Fibroblast of pulmonary artery (primary cell): ENCODE results near the gene CCDC171.

Experiments used
- DNase-seq: peaks from one replicate; pipeline ENCODE4 v3.0.0-alpha.2; 2010; ENCODE audit warnings: low read depth
- H3K4me3 ChIP-seq: replicated peaks from 2 replicates; pipeline ENCODE4 v1.5.1; 2011; ENCODE audit warnings: low read depth, mild to moderate bottlenecking, control low read depth, low read length, moderate library complexity
- TF ChIP-seq, protein P1 (sequence below): IDR thresholded peaks from 2 replicates; pipeline ENCODE4 v1.5.1; 2011; ENCODE audit warnings: mild to moderate bottlenecking, control low read depth, low read length, inconsistent platforms; ENCODE audit errors: missing control alignments

The CCDC171 gene

DNA sequence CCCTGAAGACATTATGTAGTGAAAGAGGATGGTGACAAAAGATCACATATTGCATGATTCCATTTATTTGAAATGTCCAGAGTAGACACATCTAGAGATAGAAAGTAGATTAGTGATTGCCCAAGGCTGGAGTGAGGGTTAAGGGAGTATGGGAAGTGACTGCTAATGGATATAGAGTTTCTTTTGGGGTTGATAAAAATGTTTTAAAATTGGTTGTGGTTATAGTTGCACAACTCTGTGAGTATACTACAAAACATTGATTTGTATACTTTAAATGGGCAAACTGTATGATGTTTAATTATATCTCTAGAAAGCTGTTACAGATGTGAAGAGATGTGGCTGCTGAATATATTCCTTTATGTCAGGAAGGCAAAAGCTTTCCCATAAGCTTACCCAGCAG is 202.8 kb downstream of the CCDC171 start:
- no peak overlapping the region for H3K4me3 ChIP-seq
- TF ChIP-seq, protein P1, sequence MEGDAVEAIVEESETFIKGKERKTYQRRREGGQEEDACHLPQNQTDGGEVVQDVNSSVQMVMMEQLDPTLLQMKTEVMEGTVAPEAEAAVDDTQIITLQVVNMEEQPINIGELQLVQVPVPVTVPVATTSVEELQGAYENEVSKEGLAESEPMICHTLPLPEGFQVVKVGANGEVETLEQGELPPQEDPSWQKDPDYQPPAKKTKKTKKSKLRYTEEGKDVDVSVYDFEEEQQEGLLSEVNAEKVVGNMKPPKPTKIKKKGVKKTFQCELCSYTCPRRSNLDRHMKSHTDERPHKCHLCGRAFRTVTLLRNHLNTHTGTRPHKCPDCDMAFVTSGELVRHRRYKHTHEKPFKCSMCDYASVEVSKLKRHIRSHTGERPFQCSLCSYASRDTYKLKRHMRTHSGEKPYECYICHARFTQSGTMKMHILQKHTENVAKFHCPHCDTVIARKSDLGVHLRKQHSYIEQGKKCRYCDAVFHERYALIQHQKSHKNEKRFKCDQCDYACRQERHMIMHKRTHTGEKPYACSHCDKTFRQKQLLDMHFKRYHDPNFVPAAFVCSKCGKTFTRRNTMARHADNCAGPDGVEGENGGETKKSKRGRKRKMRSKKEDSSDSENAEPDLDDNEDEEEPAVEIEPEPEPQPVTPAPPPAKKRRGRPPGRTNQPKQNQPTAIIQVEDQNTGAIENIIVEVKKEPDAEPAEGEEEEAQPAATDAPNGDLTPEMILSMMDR: no peak
- DNase-seq: no peak

DNA sequence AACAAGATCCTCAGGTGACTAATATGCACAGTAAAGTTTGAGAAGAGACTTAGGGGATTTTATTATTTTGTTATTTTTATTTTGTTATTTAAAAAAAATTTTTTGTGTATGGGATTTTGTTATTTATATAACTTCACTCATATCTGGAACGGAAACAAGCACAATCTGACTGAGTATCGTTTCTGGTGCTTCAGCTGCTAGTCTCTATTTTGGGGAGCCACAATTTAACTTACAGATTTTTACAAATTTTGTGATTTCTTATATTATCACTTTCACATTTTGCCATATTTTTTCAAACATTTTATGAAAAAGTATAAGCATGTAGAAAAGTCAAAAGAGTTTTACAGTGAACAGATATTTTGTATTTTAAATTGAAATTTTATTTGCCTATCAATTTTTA is 208.7 kb downstream of the CCDC171 start:
- no peak overlapping the region for H3K4me3 ChIP-seq
- no peak for DNase-seq
- TF ChIP-seq, protein P1: no peak

DNA sequence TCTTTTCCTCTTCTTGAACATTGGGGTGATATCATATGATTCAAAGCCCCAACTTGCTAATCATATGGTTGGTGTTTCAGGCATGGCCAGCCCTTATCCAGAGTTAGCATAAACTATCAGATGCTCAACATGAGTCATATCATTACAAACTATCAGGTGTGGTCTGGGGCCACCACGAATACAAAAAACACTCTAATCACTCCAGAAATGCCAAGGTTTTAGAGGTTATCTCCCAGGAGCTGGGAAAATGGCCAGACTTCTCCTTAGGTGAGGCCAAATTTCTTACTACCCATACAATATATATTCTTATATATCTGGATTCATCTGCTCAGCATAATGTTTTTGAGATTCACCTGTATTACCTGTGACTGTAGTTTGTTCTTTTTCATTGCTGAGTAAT is 210.5 kb downstream of the CCDC171 start:
- H3K4me3 ChIP-seq: no peak overlapping the region
- no peak for DNase-seq
- TF ChIP-seq, protein P1: no peak

DNA sequence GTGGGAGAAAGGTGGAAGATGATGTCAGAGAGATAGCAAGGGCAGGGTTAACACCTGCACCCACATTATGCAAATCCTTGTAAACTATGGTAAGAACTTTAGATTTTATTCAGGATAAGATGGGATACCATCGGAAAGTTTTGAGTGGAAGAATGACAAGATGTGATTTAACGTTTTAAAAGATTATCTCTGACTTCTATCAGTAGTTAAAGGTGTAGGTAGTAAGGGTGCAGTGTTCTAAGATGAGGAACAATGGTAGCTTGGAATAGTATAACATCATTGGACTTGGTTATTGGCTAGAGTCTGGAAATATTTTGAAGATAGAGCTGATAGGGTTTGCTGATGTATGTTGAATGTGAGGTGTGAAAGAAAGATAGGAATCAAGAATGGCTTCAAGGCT is 211.3 kb downstream of the CCDC171 start:
- TF ChIP-seq, protein P1: no peak
- no peak overlapping the region for H3K4me3 ChIP-seq
- DNase-seq: no peak

- TF ChIP-seq, protein P1: no peak
- DNase-seq: no peak
Observed at GRCh38 chr9:15769547-15769946, 216.7 kb downstream of the CCDC171 start.

DNA sequence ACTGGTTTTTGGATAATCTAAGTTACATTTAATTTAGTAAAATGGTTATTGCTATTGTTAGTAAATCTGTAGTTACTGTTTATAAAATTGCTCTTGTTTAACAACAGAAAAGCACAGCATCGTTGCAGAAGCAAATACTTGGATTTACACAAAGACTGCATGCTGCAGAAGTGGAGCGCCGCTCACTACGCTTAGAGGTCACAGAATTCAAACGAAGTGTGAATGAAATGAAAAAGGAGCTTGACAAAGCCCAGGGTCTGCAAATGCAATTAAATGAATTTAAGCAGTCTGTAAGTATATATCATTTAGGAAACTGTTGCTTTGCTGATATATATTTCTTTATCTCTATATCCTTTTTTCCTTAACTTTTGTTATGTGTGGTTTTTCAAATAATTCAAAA is 226.0 kb downstream of the CCDC171 start:
- DNase-seq: no peak
- TF ChIP-seq, protein P1: no peak
- no peak overlapping the region for H3K4me3 ChIP-seq

More at GRCh38 chr9:15769547-15769946, 216.7 kb downstream of the CCDC171 start:
- no peak overlapping the region for H3K4me3 ChIP-seq

DNA sequence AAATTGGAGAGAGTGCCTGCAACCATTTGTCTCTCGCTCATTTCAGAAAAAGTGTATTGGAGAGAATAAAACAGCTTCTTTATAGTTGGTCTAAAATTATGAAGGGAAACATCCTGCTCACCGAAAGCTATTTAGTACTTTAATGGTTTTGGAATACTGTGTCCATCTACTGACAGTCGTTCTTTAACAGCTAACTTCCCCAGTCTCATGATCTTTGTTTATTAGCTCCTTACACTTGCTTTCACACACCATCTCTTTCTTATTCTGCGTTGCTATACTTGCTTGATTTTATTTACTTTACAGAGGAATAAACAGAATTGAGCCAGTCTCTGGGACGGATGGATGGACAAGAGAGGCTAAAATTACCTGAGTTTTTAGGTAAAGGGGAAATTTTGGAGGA is 229.3 kb downstream of the CCDC171 start:
- no peak overlapping the region for H3K4me3 ChIP-seq
- TF ChIP-seq, protein P1: no peak
- no peak for DNase-seq
